GM19372 (cell line): ENCODE results near the gene TSGA10.
"Not testable (repeated sequence)": the region's sequence is repeated elsewhere in the genome, so short reads cannot be mapped to it uniquely, and the experiment has no call there.

Source experiments
- ATAC-seq: cut with Tn5 transposase; IDR thresholded peaks from one replicate; pipeline ENCODE4 v1.9.1; 2021; ENCODE audit warnings: mild to moderate bottlenecking, low read depth, moderate library complexity; ENCODE audit not compliant: unreplicated experiment

The TSGA10 gene

DNA sequence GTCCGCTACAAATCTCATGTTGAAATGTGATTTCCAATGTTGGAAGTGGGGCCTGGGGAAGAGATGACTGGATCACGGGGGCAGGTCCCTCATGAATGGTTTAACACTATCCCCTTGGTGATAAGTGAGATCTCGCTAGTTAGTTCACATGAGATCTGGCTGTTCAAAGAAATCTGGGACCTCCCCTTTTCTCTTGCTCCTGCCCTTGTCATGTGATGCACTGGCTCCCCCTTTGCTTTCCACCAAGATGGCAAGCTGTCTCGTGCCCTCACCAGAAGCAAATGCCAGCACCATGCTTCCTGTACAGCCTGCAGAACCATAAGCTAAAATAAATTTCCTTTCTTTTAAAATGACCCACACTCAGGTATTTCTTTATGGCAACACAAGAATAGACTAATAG lies 70.5 kb downstream of the TSGA10 start:
- no peak for ATAC-seq

DNA sequence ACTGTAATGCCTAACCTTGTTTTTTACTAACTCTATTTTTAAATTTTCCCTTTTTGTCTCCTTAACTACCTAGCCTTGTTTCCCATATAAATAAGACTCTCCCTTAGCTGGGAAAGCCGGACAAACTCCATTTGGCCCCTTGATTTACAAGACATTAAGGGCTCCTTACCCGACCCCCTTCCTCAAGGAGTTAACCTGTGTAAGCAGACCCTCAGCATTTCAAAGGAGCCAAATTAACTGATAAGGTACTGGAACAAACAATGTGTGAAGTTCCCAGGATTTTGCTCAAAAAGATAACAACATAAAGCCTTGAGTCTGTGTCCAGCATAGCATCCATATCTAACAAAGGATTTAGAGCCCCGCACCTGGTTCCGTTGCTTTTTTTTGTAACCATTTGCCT lies 72.9 kb downstream of the TSGA10 start:
- no peak for ATAC-seq

DNA sequence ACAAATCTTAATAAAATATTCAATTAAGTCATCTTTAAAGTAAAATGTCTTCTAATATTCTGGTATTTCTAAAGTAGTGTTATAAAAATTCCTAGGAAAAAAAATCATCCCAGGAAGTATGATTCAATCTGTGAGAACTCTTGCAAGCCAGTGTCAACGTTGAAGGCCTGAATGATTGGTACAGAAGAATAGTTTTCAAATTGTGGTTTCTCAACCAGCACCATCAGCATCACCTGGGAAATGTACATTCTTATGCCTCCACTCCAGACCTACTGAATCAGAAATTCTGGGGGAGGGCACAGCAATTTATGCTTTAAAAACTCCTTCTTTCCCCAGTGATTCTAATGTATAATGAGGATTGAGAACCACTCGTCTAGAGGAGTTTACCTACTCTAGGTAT lies 75.5 kb downstream of the TSGA10 start:
- no peak for ATAC-seq

DNA sequence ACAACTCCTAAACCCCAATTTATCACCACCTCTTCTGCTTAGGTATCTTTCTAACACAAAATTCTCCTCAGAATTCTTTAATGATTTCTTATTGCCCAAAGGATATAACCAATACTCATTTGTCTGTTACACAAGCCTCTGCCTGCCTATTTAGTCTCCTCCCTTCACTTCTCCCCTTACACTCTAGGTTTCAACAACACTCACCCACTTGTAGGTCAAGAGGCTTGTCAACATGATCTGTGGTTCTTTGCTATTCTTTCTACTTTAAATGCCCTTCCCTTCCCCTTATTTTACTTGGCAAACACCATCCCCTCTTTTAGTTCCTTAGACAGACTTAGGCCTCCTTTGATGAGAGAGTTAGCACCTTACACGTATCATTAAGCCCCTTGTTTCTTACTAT lies 82.2 kb downstream of the TSGA10 start:
- no peak for ATAC-seq

DNA sequence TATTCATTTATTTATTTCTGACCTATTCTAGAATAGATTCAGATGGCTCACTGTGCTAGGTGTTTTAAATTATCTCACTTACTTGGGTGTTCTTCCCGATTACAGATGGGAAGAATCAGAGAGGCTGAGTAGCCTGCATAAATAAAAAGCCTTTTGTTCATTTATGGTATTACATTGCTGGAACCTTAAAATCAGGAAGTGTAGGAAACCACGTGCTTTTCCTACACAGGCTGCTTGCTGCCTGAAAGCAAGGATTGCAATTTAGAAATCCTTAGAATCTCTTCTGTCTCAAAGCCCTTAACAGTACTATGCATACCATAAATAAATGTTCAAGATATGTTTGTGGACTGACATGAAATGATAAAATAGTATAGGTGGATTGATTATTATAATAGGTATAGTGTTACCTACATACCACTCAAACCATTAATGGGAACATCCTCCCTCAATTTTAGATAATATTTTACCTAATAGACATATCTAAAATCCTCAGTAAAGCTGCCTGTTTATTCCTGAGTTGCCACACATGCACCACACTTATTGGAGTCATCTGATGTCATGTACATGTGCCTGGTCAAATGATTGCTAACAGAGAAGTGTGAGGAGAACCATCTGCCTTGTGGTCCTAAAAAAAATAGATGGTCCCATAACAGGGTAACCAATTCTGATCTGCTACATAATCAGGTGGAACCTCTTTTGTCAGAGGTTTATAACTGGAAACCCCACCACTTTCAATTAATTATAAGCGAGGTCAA lies 86.7 kb downstream of the TSGA10 start:
- ATAC-seq: no peak

DNA sequence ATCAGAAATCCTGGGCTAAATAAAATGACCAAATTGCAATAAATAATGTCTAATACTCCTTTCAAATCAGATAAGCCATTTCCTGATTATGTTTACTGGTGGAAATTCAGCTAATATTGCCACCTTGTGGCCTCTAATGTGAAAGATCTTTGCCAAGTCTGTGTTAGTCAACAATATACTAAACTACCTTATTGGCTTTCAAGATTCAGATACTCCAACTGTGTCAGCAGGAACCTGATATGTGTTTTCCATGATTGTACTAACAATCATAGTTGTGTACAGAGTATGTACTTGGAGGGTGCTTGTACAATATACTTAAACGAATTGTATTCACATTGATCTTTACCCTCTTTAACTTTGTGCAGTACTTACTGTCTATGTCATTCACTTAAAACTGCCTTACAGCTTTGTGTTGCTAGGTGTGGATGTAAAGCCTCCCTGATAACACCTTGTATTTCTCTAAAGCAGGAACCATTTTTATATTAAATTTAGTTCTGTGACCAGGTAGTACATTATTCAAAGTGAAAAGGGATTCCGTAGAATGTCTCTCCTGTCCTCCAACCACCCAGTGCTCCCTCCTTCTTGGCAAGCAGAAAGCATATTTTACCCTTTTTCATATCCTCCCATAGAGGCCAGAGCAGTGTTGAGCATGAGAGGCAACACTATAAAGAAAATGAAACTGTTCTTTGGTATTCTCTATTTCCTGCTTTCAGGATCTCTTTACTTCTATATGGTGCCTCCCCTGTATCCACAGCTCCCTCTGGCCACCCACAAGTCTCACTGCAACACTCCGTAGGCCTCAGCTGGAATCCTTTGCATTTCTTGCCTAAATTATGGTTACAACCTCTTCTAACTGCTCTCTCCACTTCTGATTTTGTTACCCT lies 88.4 kb downstream of the TSGA10 start:
- ATAC-seq: peak; percentile 95

DNA sequence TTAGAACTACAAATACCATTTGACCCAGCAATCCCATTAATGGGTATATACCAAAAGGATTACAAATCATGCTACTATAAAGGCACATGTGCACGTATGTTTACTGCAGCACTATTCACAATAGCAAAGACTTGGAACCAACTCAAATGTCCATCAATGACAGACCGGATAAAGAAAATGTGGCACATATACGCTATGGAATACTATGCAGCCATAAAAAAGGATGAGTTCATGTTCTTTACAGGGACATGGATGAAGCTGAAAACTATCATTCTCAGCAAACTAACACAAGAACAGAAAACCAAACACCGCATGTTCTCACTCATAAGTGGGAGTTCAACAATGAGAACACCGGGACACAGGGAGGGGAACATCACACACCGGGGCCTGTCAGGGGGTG lies 105.6 kb downstream of the TSGA10 start:
- not testable (repeated sequence) for ATAC-seq

DNA sequence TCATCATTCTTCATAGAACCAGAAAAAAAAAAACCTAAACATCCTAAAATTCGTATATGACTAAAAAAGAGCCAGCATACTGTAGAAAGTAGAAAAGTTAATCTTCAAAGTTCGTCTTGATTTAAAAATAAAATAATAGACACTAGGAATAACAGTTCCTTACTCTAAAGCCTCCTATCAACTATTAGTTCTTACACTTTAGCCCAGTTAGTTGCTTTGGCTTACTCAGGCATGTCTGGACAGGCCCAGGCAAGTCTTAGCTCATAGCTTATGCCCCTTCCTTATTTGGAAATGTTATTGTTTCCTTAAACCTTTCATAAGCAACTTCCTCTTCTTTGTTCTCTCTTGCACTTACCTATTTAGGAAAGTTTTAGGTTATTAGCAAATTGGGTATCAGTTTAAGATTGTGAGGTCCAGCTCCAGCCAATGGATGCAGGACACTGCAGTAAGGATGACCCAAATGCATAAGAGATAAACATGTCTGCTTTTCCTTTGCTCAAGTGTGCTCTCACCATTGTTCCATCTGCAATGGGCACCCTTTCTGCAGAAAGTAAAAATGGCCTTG lies 113.9 kb downstream of the TSGA10 start:
- ATAC-seq: not testable (repeated sequence)

DNA sequence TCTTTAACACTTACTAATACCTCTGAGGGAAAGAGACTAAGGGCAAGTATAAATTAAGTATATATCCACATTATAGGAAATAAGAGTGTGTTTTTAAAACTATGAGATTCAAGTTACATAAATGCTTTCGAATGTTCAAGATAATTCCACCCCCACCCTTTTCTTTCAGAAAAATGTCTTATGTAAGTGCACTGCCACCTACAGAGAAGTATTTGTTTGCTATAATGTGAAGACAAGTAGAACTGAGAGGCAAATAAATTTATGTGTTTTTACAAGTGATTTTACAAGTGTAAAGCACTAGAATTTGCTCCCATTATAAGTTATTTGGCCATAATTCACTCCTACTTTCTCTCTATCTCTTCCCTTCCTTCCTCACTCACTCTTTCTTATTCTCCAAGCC lies 118.8 kb downstream of the TSGA10 start:
- ATAC-seq: no peak

DNA sequence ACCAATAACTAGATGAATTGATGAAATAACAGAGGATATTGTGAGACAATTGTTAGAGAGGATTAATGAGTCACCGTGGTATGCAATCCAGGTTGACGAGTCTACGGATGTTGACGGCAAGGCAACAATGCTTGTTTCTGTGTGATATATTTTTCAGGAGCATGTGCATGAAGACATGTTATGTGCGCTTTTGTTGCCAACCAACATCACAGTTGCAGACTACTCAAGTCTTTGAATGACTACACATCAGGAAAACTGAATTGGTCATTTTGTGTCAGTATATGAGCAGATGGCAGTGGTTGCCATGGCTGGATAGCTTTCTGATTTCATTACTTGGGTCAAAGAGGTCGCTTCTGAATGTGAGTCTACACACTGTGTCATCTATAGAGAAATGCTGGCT lies 122.0 kb downstream of the TSGA10 start:
- ATAC-seq: no peak

DNA sequence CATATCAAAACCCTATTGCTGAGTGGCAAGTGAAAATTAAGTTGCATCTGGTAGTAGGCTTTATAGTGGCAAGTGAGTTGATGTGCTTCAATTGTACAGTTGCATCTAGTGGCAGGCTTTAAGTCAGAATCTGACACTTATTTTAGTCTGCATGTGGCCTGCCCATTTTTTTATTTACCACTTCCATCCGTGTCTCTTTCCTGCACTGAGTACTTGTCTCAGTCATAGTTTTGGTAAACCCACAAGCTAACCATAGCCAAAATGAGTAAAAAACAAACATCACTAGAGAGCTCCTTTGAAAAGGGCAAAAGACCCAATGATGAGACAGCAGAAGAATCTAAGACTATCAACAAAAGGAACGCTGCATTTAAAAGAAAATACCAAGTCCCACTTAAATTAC lies 122.7 kb downstream of the TSGA10 start:
- no peak for ATAC-seq

DNA sequence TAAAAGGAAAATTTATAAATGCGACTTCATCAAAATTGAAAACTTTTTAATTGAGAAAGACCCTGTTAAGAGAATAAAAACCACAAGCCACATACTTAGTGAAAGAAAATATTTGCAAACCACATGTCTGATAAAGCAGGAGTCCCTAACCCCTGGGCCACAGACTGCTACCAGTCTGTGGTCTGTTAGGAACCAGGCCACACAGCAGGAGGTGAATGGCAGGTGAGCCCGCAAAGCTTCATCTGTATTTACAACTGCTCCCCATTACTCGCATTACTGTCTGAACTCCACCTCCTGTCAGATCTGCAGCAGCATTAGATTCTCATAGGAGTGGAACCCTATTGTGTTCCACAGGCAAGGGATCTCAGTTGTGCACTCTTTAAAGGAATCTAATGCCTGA lies 123.3 kb downstream of the TSGA10 start:
- no peak for ATAC-seq

DNA sequence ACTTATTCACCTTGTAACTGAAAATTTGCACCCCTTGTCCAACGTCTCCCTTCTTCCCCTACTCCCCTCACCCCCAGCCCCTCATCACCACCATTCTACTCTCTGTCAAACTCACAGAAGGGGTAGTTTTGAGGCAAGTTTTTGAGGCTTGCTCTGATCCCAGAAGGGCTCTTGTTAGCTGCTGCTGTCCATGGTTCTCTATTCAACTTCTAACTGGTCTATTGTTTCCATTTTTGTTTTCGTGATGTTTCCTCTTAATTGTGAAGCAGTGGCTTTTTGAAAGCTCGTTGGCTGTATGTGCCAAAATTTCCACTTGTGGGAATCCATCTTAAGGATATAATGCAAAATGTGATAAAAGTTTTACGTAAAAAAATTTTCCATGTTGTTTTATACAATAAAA lies 126.2 kb downstream of the TSGA10 start:
- no peak for ATAC-seq

DNA sequence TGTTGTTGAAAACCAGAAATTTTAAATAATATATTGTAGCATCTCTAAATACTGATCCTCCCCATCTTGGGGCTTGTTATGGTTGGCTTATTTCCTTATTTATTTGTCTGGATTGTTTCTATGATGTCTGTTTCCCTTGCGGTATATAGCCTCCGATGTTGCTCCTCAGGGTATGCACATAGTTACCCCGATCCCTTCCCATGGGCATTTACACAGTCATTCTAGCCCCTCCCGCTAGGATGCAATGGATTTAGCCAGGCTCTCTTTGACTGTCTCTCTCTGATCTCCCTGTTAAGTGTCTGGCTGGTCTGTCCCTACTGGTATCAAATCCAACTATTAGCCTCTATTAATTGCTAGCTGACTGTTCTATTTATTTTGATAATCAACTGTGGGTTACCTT lies 126.9 kb downstream of the TSGA10 start:
- no peak for ATAC-seq

DNA sequence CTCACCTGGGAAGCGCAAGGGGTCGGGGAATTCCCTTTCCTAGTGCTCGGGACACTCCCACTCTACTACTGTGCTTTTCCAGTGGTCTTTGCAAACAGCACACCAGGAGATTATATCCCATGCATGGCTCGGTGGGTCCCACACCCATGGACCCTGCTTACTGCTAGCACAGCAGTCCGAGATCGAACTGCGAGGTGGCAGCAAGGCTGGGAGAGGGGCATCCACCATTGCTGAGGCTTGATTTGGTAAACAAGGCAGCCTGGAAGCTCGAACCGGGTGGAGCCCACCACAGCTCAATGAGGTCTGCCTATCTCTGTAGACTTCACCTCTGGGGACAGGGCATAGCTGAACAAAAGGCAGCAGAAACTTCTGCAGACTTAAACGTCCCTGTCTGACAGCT lies 154.0 kb downstream of the TSGA10 start:
- ATAC-seq: no peak

DNA sequence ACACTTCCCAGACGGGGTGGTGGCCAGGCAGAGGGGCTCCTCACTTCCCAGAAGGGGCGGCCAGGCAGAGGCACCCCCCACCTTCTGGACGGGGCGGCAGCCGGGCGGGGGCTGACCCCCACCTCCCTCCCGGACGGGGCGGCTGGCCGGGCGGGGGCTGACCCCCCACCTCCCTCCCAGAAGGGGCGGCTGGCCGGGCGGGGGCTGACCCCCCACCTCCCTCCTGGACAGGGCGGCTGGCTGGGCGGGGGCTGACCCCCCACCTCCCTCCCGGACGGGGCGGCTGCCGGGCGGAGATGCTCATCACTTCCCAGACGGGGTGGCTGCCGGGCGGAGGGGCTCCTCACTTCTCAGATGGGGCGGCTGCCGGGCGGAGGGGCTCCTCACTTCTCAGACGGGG lies 166.0 kb downstream of the TSGA10 start:
- ATAC-seq: not testable (repeated sequence)

DNA sequence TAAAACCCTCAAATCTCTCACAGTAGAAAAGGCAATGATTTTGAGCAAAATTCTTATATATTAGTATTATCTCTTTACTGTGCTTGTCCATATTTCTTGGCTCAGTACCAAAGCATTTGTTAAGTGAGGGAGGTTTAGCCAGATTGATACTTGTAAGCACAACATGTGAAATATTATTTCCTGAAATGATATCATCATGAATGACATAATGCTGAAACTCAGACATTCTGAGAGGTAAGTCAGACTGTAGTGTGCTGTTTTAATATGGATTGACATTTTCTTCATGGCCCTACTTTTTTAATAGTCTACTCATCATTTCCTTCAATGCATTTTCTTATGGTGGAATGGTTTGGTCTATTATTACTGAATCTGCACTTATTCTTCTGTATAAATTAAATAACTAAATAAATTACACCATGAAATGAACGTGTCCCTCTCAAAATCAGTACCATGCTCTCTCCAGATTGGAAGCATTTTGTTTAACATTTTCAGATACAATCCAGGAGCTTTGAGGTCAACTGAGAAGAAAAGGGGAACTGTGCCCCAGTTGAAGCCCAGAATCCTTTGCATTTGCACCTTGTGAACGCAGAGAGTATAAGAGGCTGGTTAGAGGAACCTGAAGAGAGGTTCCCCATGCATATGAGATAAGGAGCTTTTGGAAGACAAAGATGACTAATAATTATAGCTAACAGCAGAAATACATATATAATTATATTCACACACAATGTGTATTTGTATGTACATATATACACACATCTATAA lies 168.7 kb downstream of the TSGA10 start:
- no peak for ATAC-seq

DNA sequence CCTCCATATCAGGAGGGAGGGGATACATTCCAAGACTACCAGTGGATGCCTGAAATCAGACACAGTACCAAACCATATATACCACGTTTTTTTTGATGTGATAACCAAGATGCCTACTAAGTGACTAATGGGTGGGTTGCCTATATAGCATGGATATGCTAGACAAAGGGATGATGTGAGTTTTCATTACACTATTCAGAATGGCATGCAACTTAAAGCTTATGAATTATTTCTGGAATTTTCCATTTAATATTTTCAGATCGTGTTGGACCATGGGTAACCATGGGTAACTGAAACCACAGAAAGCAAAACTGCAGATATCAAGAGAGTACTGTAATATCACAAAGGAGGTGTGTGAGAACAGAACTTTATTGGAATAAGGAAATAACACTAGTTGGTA lies 179.1 kb downstream of the TSGA10 start:
- ATAC-seq: no peak

DNA sequence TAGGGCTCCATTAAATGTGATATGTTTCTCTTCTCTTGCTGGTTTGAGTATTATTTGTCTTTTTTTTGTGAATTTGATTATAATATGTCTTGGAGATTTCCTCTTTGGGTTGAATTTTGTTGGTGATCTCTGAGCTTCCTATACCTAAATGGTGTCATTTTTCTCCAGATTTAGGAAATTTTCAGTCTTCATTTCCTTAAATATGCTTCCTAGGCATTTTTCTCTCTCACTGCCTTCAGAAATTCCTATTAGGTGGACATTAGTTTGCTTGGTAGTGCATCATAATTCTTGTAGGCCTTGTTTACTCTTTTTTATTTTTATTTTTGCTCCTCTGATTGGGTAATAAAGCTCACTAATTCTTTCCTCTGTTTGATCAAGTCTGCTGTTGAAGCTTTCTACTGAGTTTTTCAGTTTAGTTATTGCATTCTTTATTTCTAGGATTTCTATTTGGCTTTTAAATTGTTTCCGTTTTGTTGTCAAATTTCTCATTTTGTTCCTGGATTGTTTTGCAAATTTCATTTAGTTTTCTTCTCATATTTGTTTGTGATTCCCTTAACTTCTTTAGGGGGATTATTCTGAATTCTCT lies 182.1 kb downstream of the TSGA10 start:
- no peak for ATAC-seq

DNA sequence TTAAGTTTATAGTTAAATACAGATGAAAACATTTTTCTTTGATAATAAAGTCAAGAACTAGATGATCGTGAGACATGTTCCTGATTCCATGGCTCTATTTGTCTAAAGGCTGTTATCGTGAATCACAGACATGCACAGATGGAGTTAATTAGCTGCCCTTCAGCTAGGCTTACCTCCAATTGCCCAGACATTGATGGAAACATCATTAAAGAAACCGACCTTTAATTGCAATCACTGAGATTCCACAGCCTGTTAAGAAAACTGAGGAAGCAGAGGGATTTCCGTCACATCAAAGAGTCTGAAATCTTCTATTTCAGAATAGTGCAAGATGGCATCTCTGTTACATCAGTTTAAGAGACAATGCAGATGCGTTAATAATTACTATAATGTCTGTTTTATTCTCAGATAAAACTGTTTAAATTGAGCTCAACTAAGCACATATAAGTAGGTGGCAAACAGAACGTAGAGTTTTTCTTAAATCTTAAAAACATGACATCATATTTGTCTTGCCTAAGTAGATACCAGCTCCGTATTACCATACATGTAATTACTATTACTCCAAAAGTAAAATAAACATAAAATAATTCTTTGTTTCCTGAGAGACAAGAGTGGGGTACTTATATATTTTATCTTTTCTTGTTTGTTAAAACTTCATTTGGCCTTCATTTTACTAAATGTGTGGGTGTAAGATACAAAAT lies 194.8 kb downstream of the TSGA10 start:
- no peak for ATAC-seq
